Activated T-helper 9 cell treated with anti-CD3 and anti-CD28 coated beads, Interleukin-2, amount 50 U/mL, for 16 hours (primary cell): ENCODE data around the gene CLCN6.
"Not testable (repeated sequence)": the region's sequence is repeated elsewhere in the genome, so short reads cannot be mapped to it uniquely, and the experiment has no call there.

Source experiments
- DNase-seq: peaks from one replicate; pipeline ENCODE4 v3.0.0-alpha.2; 2020; ENCODE audit warnings: low read depth

The CLCN6 gene

GRCh38 chr1:11796036-11796828 is 9.8 kb upstream of the CLCN6 start:
- no peak for DNase-seq

GRCh38 chr1:11797525-11798216 is 8.3 kb upstream of the CLCN6 start:
- DNase-seq: no peak

- no peak for DNase-seq
Measured at GRCh38 chr1:11799099-11799498, 6.9 kb upstream of the CLCN6 start.

- no peak for DNase-seq
Measured at GRCh38 chr1:11799896-11800295, 6.1 kb upstream of the CLCN6 start.

GRCh38 chr1:11800391-11800755 is 5.6 kb upstream of the CLCN6 start:
- DNase-seq: no peak

- no peak for DNase-seq
Measured at GRCh38 chr1:11800756-11801433, 5.1 kb upstream of the CLCN6 start.

- DNase-seq: no peak
Measured at GRCh38 chr1:11802616-11802972, 3.4 kb upstream of the CLCN6 start.

- DNase-seq: peak; percentile 45
Measured at GRCh38 chr1:11802973-11803885, 2.8 kb upstream of the CLCN6 start.

- DNase-seq: not testable (repeated sequence)
Measured at GRCh38 chr1:11803924-11804665, 1.9 kb upstream of the CLCN6 start.

GRCh38 chr1:11804666-11805421 is 1.1 kb upstream of the CLCN6 start:
- no peak for DNase-seq

- no peak for DNase-seq
Measured at GRCh38 chr1:11806307-11806936, 431 bp downstream of the CLCN6 start.

- DNase-seq: no peak
Measured at GRCh38 chr1:11807133-11807532, 1.1 kb downstream of the CLCN6 start.

GRCh38 chr1:11813021-11813420 is 7.0 kb downstream of the CLCN6 start:
- no peak for DNase-seq

GRCh38 chr1:11817192-11817591 is 11.2 kb downstream of the CLCN6 start:
- DNase-seq: no peak

GRCh38 chr1:11822091-11822490 is 16.1 kb downstream of the CLCN6 start:
- DNase-seq: no peak

GRCh38 chr1:11823366-11824137 is 17.6 kb downstream of the CLCN6 start:
- no peak for DNase-seq

- DNase-seq: no peak
Measured at GRCh38 chr1:11825131-11825530, 19.1 kb downstream of the CLCN6 start.

GRCh38 chr1:11826946-11827345 is 21.0 kb downstream of the CLCN6 start:
- no peak for DNase-seq

GRCh38 chr1:11828511-11828910 is 22.5 kb downstream of the CLCN6 start:
- no peak for DNase-seq
